Lower lobe of right lung (tissue), 2 donors: ENCODE measurements around the gene NUCB2. TPM values are rescaled to one million over a fixed set of nuclear protein-coding genes. Genes with fewer than 3 reads are reported as not detected.

ENCODE experiments used
- ATAC-seq, 2 donors: fragments of 200-7000 bp; cut with Tn5 transposase; one replicate each; pipeline ENCODE4 v1.9.1; 2020 to 2022; ENCODE audit warnings: mild to moderate bottlenecking in 2 of 2, moderate library complexity in 2 of 2
- DNase-seq: peaks from one replicate; pipeline ENCODE4 v3.0.0-alpha.2; 2020
- H3K27ac ChIP-seq: fragments of 200-600 bp; one replicate; pipeline ENCODE4 v1.8.0; 2022
- H3K27me3 ChIP-seq: fragments of 200-600 bp; one replicate; pipeline ENCODE4 v1.8.0; 2022; ENCODE audit warnings: low read depth
- H3K36me3 ChIP-seq: fragments of 200-600 bp; one replicate; pipeline ENCODE4 v1.8.0; 2022; ENCODE audit warnings: mild to moderate bottlenecking
- H3K4me1 ChIP-seq: fragments of 200-600 bp; one replicate; pipeline ENCODE4 v1.8.0; 2022
- H3K4me3 ChIP-seq: fragments of 200-600 bp; one replicate; pipeline ENCODE4 v1.8.0; 2022; ENCODE audit warnings: mild to moderate bottlenecking
- H3K9me3 ChIP-seq: fragments of 200-600 bp; one replicate; pipeline ENCODE4 v1.8.0; 2022
- CTCF ChIP-seq: fragments of 200-600 bp; IDR thresholded peaks from one replicate; pipeline ENCODE4 v1.8.0; 2022; ENCODE audit warnings: antibody characterized with exemption, mild to moderate bottlenecking
- intact Hi-C: fragments of 100-400 bp; cut with DNase I; formaldehyde crosslinking; loops from one replicate; pipeline ENCODE4 v1.11.0; 2022
- total RNA-seq: library from RNA; stranded (reverse); fragmentation: NEBNext Ultra II Directional; extraction: Animal tissue kit (Norgen Biotek cat#: 25700); gene quantifications from one replicate; pipeline ENCODE4 v1.2.1, GENCODE V29; 2021
- donor health status: DM: no; HTN: yes; CAD: no; lungs with severe emphysema.

NUCB2 gene
- total RNA-seq, 1 donor from 2014 or later: 82.7 TPM

- no peak overlapping the region for H3K27ac ChIP-seq
- no peak for ATAC-seq
- intact Hi-C loops: no loop called here
- H3K36me3 ChIP-seq: no peaks in the 10 kb centered on the region
- no peaks in the 10 kb centered on the region for H3K27me3 ChIP-seq
- peaks cover 3% of the 10 kb centered on the region for H3K9me3 ChIP-seq
- no peak for TF ChIP-seq CTCF
- H3K4me3 ChIP-seq: no peak overlapping the region
- no peak for DNase-seq
- H3K4me1 ChIP-seq: no peaks in the 10 kb centered on the region
Measured at GRCh38 chr11:17378655-17379054, 102.1 kb downstream of the NUCB2 start.

- no peaks in the 10 kb centered on the region for H3K36me3 ChIP-seq
- H3K4me1 ChIP-seq: no peaks in the 10 kb centered on the region
- no peak overlapping the region for H3K4me3 ChIP-seq
- intact Hi-C loops: loop anchor here (5.0 kb wide), 1 partner anchor 123 kb away; no protein-coding TSS in a partner anchor
- no peaks in the 10 kb centered on the region for H3K9me3 ChIP-seq
- H3K27me3 ChIP-seq: peaks cover 4% of the 10 kb centered on the region
- ATAC-seq: no peak
- H3K27ac ChIP-seq: no peak overlapping the region
- TF ChIP-seq CTCF: no peak
- no peak for DNase-seq
Measured at GRCh38 chr11:17379383-17380180, 103.0 kb downstream of the NUCB2 start.

GRCh38 chr11:17381156-17381555 is 104.6 kb downstream of the NUCB2 start:
- TF ChIP-seq CTCF: no peak
- peaks cover 2% of the 10 kb centered on the region for H3K4me1 ChIP-seq
- no peaks in the 10 kb centered on the region for H3K9me3 ChIP-seq
- intact Hi-C loops: loop anchor here (5.0 kb wide), 1 partner anchor 121 kb away; no protein-coding TSS in a partner anchor
- H3K27ac ChIP-seq: no peak overlapping the region
- ATAC-seq (no peak), DNase-seq (no peak)
- no peak overlapping the region for H3K4me3 ChIP-seq
- H3K27me3 ChIP-seq: peaks cover 4% of the 10 kb centered on the region
- no peaks in the 10 kb centered on the region for H3K36me3 ChIP-seq

Other genes with a start within 250 kb of the NUCB2 start
- gene RPS13, start 199.1 kb upstream of the NUCB2 start, total RNA-seq: 835 TPM
- 71.6 TPM for gene PIK3C2A, start 68.8 kb upstream of the NUCB2 start, total RNA-seq
- 3.2 TPM for gene NCR3LG1, start 75.1 kb downstream of the NUCB2 start, total RNA-seq
- gene KCNJ11, start 111.9 kb downstream of the NUCB2 start, total RNA-seq: 4.3 TPM
- gene ABCC8, start 200.1 kb downstream of the NUCB2 start, total RNA-seq: 4.9 TPM